NOMO-1 (cell line): ENCODE measurements around the gene RAE1.

ENCODE experiments used
- DNase-seq, 2 experiments: peaks; one replicate each; lab custom pipeline; 2025; ENCODE audit not compliant: unreplicated experiment in 2 of 2; lab: John Stamatoyannopoulos, UW

The RAE1 gene

DNA sequence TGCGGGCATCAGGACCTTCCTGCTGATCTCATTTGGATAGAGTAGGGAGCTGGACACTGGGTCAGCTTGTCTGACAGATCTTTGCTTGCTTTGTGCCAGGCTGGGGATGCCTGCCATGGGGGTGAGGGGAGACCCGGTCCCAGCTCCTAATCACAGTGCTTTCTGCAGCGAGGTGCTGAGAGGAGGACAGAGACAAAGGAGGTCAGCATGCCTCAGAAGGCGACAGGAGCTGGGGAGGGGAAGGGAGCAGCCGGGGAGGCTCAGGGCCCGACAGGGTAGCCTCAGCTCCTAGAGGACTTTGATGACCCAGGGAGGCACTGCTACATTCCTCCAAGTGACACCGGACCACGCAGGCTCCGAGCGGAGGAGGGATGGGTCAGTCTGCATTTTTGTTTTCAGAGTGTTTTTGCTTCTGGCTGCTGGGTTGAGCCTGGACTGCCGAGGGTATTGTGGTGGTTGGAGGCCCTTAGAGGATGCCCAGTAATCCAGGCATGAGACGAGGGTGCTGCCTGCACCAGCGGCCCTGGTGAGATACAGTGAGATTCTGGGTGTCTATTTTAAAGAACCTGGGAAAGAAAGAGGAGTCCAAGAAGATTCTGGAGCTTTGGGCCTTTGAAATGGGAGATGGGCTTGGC, 48.0 kb downstream of the RAE1 start:
- DNase-seq: no peak

- no peak for DNase-seq
Observed at GRCh38 chr20:57399587-57400155, 48.6 kb downstream of the RAE1 start.

DNA sequence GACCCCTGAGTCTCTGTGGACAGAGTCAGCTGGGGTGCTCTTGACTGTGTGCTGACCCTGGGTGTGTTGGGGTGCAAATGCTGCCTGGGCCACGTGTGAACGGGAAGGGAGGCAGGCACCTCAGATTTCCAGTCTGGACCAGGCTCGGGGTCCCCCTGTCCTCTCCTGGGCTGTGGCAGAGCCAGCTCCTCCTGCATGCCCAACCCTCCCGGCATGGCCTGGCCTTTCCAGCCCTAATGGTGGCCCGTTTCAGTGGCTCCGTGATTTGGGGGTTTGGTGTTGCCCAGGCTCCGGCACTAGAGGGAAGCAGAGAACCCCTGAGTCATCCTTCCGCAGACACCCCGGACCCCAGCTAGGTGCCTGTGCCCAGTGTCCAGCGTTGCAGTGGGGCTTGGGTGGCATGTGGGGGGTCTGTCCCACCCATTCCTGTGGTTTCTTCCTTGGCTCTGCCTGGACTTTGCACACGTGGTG, 49.2 kb downstream of the RAE1 start:
- DNase-seq: no peak

- DNase-seq: no peak
Observed at GRCh38 chr20:57400821-57401564, 49.9 kb downstream of the RAE1 start.

DNA sequence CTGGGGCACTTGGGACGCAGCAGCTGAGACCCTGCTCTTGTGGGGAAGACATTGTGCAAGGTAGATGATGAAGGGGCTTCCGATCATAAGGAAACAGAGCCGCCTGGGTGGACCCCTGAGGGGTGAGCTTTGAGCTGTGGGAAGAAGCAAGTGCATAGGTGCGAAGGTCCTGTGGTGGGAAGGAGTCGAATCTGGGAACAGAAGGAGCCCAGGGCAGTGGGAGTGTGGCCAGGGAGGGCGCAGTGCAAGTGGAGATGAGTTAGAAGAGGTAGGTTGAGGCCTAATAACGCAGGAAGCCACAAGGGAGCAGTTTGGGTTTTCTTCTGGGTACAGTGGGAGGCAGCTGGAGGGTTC, 50.5 kb downstream of the RAE1 start:
- no peak for DNase-seq

- no peak for DNase-seq
Observed at GRCh38 chr20:57402206-57403125, 51.4 kb downstream of the RAE1 start.

GRCh38 chr20:57403216-57403615, 52.2 kb downstream of the RAE1 start:
- no peak for DNase-seq

DNA sequence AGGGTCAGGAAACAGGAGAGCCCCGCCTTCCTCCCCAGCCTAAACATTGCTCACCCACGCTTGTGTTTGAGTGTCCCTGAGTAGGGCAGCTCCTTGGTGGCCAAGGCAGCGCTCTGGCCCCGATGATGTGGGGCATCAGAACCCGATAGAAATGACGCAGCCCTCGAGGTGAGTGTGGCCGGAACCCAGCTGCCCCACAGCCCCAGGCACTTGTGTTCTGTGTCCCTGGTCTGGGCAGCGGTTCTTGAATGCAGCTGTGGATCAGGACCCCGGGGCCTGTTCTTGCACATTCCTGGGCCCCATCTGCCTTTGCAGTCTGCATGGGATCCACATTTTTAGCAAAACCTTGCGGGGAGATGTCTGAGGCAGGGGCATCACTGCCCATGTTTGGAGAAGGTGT, 53.0 kb downstream of the RAE1 start:
- DNase-seq: no peak

GRCh38 chr20:57404419-57405072, 53.5 kb downstream of the RAE1 start:
- no peak for DNase-seq

GRCh38 chr20:57405236-57406016, 54.4 kb downstream of the RAE1 start:
- DNase-seq: no peak

GRCh38 chr20:57407541-57407956, 56.5 kb downstream of the RAE1 start:
- DNase-seq: no peak

GRCh38 chr20:57408131-57408530, 57.1 kb downstream of the RAE1 start:
- DNase-seq: no peak

DNA sequence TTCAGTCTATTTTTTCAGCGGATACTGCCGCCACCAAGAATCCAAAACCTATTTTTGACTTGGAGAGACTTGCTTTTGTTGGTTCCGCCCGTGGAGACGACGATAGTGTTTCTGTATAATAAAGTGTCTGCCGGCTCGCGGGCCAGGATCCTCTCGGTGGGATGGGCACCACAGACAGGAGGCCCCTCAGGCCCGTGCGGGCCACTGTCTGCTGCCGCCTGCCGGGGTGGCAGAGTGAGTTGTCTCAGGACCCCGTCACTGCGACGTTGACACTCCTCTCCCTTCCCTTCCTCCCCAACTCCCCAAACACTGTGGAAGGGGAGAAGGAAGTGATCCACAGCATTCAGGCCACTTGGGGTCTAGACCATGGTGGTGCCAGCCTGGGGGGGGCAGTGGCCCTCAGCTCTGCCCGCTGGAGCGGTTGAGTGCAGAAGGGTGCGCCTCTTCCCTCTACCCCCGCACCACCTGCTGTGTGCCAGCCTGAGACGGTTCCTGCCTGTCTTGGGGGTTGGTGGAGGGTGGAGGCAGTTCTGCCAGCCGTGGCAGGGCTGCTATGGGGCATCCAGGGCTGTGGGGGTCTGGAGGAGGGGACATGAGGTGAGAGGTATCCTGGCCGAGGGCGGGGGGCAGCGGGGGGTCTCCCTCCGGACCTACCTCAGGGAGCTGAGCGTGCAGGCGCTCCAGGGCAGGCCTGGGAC, 57.6 kb downstream of the RAE1 start:
- no peak for DNase-seq

GRCh38 chr20:57409316-57409671, 58.2 kb downstream of the RAE1 start:
- no peak for DNase-seq

- DNase-seq: no peak
Observed at GRCh38 chr20:57409672-57410397, 58.8 kb downstream of the RAE1 start.

DNA sequence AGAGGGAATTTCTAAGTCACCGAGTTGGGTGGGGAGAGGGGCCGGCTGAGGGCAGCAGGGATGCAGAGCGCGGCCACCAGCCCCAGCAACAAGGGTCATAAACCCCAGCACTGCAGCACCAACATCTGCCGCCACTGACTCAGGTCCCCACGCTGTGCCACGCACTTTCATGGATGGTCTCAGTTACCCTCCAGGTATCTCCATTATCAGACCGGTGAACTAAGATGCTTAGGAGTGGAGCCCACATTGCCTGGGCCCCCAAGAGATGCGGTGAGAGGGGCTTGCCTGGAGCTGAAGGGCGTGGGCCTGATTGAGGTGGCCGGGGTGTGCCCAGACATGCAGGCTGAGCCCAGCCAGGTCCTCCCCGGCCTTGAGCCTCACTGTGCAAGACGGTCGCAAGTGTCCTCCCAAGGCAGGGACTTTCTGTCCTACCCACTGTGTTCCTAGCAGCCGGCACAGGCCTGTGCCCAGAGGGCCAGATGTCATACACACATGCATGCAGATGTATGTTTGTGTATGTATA, 59.4 kb downstream of the RAE1 start:
- DNase-seq: no peak

- no peak for DNase-seq
Observed at GRCh38 chr20:57410924-57411323, 59.9 kb downstream of the RAE1 start.
